HepG2 (cell line): ENCODE data around the gene JAGN1. TPM values are rescaled to one million over a fixed set of nuclear protein-coding genes. Genes with fewer than 3 reads are reported as not detected.

Experiments used
- AKAP8 ChIP-seq: sonication (generic); formaldehyde crosslinking; IDR thresholded peaks from 2 replicates; pipeline ENCODE4 v1.5.1; 2020; ENCODE audit warnings: mild to moderate bottlenecking, missing genetic modification reagents
- CHCHD3 ChIP-seq: sonication (generic); formaldehyde crosslinking; IDR thresholded peaks from 2 replicates; pipeline ENCODE4 v1.8.0; 2022; ENCODE audit warnings: mild to moderate bottlenecking, missing genetic modification reagents, moderate library complexity
- GFI1 ChIP-seq: sonication (generic); formaldehyde crosslinking; IDR thresholded peaks from 2 replicates; pipeline ENCODE4 v1.5.0; 2020; ENCODE audit warnings: missing genetic modification reagents, mild to moderate bottlenecking, borderline replicate concordance
- HDAC2 ChIP-seq: sonication (generic); formaldehyde crosslinking; IDR thresholded peaks from 2 replicates; pipeline ENCODE4 v1.4.0; 2020; ENCODE audit warnings: missing genetic modification reagents
- ISX ChIP-seq: sonication (generic); formaldehyde crosslinking; conservative IDR thresholded peaks from 2 replicates; pipeline ENCODE4 v1.5.0; 2020; ENCODE audit warnings: missing genetic modification reagents
- KLF9 ChIP-seq: IDR thresholded peaks from 2 replicates; pipeline ENCODE4 v1.6.1; 2016; ENCODE audit warnings: low read depth
- POLR2G ChIP-seq: fragments of 200-400 bp; formaldehyde crosslinking; IDR thresholded peaks from 2 replicates; pipeline ENCODE4 v1.6.1; 2018; ENCODE audit warnings: mild to moderate bottlenecking, low read depth, low read length, moderate library complexity
- PRDM10 ChIP-seq: sonication (generic); formaldehyde crosslinking; IDR thresholded peaks from 2 replicates; pipeline ENCODE4 v1.4.0; 2020; ENCODE audit warnings: low read depth, missing genetic modification reagents
- SIX4 ChIP-seq: sonication (generic); formaldehyde crosslinking; IDR thresholded peaks from 2 replicates; pipeline ENCODE4 v1.4.0; 2020; ENCODE audit warnings: missing genetic modification reagents
- TOPORS ChIP-seq: sonication (generic); formaldehyde crosslinking; IDR thresholded peaks from 2 replicates; pipeline ENCODE4 v1.8.0; 2023; ENCODE audit warnings: mild to moderate bottlenecking, missing genetic modification reagents
- ZBTB7B ChIP-seq: sonication (generic); formaldehyde crosslinking; IDR thresholded peaks from 2 replicates; pipeline ENCODE4 v1.4.0; 2020; ENCODE audit warnings: missing genetic modification reagents
- ZFP90 ChIP-seq: sonication (generic); formaldehyde crosslinking; IDR thresholded peaks from 2 replicates; pipeline ENCODE4 v1.8.0; 2022; ENCODE audit warnings: missing genetic modification reagents, mild to moderate bottlenecking, inconsistent platforms, borderline replicate concordance
- ZNF180 ChIP-seq: sonication (generic); formaldehyde crosslinking; IDR thresholded peaks from 2 replicates; pipeline ENCODE4 v1.4.0; 2020; ENCODE audit warnings: low read depth, missing genetic modification reagents, borderline replicate concordance
- ZNF362 ChIP-seq: sonication (generic); formaldehyde crosslinking; IDR thresholded peaks from 2 replicates; pipeline ENCODE4 v1.4.0; 2020; ENCODE audit warnings: missing genetic modification reagents, mild to moderate bottlenecking, borderline replicate concordance
- ZNF530 ChIP-seq: sonication (generic); formaldehyde crosslinking; IDR thresholded peaks from 2 replicates; pipeline ENCODE4 v1.5.0; 2020; ENCODE audit warnings: low read depth, mild to moderate bottlenecking, missing genetic modification reagents
- ZNF644 ChIP-seq: IDR thresholded peaks from 2 replicates; pipeline ENCODE4 v1.6.1; 2016; ENCODE audit warnings: low read depth
- polyA plus RNA-seq, 8 experiments: library from polyadenylated mRNA; depleted of rRNA in 3 of 8; stranded (reverse) in 7 of 8; unstranded in 1 of 8; fragments of >200 nt; fragmentation: Illumina TruSeq in 4 of 8; extraction: Trizol in 4 of 8; gene quantifications; 2 replicates each; pipeline versions ENCODE4 v1.2.1 to v1.2.3, GENCODE V29; 2011 to 2016; ENCODE audit warnings: low read depth in 4 of 8, missing spikeins in 1 of 8, mixed read lengths in 1 of 8; ENCODE audit not compliant: insufficient read depth in 1 of 8
- total RNA-seq, 5 experiments: library from RNA; depleted of rRNA; stranded (reverse); fragments of >200 nt; fragmentation: Illumina TruSeq; extraction: Trizol; gene quantifications; 2 replicates each; pipeline ENCODE4 v1.2.3, GENCODE V29; 2016; ENCODE audit warnings: low read depth in 1 of 5
- TF ChIP-seq, protein P1 (sequence below): sonication (generic); formaldehyde crosslinking; IDR thresholded peaks from 2 replicates; pipeline ENCODE4 v1.4.0; 2020; ENCODE audit warnings: missing genetic modification reagents
- TF ChIP-seq, protein P2 (sequence below): sonication (generic); formaldehyde crosslinking; IDR thresholded peaks from 2 replicates; pipeline ENCODE4 v1.4.0; 2020; ENCODE audit warnings: missing genetic modification reagents, mild to moderate bottlenecking, borderline replicate concordance

Gene JAGN1
- total and polyA plus RNA-seq, 2 of the 13 experiments (the other 11 are each of a cell fraction or from before 2014, with no cell fraction given): 49.9 to 50.9 TPM

DNA sequence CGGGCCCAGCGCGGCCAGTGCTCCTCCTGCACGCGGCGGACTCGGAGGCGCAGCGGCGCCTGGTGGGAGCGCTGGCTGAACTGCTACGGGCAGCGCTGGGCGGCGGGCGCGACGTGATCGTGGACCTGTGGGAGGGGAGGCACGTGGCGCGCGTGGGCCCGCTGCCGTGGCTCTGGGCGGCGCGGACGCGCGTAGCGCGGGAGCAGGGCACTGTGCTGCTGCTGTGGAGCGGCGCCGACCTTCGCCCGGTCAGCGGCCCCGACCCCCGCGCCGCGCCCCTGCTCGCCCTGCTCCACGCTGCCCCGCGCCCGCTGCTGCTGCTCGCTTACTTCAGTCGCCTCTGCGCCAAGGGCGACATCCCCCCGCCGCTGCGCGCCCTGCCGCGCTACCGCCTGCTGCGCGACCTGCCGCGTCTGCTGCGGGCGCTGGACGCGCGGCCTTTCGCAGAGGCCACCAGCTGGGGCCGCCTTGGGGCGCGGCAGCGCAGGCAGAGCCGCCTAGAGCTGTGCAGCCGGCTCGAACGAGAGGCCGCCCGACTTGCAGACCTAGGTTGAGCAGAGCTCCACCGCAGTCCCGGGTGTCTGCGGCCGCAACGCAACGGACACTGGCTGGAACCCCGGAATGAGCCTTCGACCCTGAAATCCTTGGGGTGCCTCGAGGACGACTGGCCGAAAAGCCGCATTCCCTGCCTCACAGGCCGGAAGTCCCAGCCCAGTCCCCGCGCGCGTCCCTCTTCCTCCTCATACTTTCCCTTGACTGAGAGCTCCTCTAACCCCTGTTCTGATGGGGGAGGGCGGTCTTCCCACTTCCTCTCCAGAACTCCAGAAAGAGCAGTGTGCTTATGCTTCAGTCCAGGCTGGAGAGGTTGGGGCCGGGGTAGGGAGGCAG, 25.1 kb downstream of the JAGN1 start (continued):
- TF ChIP-seq PRDM10 (CRISPR knock-in tag) (no peak; the same call in 1 of the 2 replicates), TOPORS (CRISPR knock-in tag) (peak; percentile 58; the same call in 1 of the 2 replicates), POLR2G (peak; percentile 68), ZNF180 (CRISPR knock-in tag) (no peak), ISX (CRISPR knock-in tag) (peak; percentile 36; the same call in 1 of the 2 replicates), ZNF530 (CRISPR knock-in tag) (no peak), SIX4 (CRISPR knock-in tag) (no peak), KLF9 (CRISPR knock-in tag) (0 out of 2 replicates have a peak, but pooled peaks have one; percentile 32), ZNF362 (CRISPR knock-in tag) (no peak), AKAP8 (CRISPR knock-in tag) (peak; percentile 50), ZBTB7B (CRISPR knock-in tag) (0 out of 2 replicates have a peak, but pooled peaks have one; percentile 20), CHCHD3 (CRISPR knock-in tag) (no peak; the same call in 1 of the 2 replicates), HDAC2 (CRISPR knock-in tag) (0 out of 2 replicates have a peak, but pooled peaks have one; percentile 33), GFI1 (CRISPR knock-in tag) (peak; percentile 69; the same call in 1 of the 2 replicates), ZNF644 (CRISPR knock-in tag) (no peak), ZFP90 (peak; percentile 26; the same call in 1 of the 2 replicates)
- TF ChIP-seq, protein P1, sequence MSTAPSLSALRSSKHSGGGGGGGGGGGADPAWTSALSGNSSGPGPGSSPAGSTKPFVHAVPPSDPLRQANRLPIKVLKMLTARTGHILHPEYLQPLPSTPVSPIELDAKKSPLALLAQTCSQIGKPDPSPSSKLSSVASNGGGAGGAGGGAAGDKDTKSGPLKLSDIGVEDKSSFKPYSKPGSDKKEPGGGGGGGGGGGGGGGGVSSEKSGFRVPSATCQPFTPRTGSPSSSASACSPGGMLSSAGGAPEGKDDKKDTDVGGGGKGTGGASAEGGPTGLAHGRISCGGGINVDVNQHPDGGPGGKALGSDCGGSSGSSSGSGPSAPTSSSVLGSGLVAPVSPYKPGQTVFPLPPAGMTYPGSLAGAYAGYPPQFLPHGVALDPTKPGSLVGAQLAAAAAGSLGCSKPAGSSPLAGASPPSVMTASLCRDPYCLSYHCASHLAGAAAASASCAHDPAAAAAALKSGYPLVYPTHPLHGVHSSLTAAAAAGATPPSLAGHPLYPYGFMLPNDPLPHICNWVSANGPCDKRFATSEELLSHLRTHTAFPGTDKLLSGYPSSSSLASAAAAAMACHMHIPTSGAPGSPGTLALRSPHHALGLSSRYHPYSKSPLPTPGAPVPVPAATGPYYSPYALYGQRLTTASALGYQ (CRISPR knock-in tag): peak; percentile 21; the same call in 1 of the 2 replicates
- TF ChIP-seq, protein P2, sequence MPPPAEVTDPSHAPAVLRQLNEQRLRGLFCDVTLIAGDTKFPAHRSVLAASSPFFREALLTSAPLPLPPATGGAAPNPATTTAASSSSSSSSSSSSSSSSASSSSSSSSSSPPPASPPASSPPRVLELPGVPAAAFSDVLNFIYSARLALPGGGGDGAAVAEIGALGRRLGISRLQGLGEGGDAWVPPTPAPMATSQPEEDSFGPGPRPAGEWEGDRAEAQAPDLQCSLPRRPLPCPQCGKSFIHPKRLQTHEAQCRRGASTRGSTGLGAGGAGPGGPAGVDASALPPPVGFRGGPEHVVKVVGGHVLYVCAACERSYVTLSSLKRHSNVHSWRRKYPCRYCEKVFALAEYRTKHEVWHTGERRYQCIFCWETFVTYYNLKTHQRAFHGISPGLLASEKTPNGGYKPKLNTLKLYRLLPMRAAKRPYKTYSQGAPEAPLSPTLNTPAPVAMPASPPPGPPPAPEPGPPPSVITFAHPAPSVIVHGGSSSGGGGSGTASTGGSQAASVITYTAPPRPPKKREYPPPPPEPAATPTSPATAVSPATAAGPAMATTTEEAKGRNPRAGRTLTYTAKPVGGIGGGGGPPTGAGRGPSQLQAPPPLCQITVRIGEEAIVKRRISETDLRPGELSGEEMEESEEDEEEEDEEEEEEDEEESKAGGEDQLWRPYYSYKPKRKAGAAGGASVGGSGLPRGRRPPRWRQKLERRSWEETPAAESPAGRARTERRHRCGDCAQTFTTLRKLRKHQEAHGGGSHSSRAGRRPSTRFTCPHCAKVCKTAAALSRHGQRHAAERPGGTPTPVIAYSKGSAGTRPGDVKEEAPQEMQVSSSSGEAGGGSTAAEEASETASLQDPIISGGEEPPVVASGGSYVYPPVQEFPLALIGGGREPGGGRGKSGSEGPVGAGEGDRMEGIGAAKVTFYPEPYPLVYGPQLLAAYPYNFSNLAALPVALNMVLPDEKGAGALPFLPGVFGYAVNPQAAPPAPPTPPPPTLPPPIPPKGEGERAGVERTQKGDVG (CRISPR knock-in tag): no peak
